CD14-positive monocyte (primary cell): ENCODE data around the gene TSPAN15. TPM values are rescaled to one million over a fixed set of nuclear protein-coding genes. Genes with fewer than 3 reads are reported as not detected.

Experiments used
- DNase-seq, 3 donors: peaks; one replicate each; pipeline ENCODE4 v3.0.0-alpha.2; 2011 to 2022
- H2AFZ ChIP-seq: 2 replicates; pipeline ENCODE4 v1.6.0; 2012; ENCODE audit warnings: mild to moderate bottlenecking, low read depth, low read length, inconsistent platforms; ENCODE audit not compliant: insufficient read depth, poor library complexity, severe bottlenecking
- H3K27ac ChIP-seq, 2 donors: 1 replicate in 1 of 2; 2 replicates in 1 of 2; pipeline ENCODE4 v1.5.1; 2012 to 2013; ENCODE audit warnings: low read length in 2 of 2, control low read depth in 1 of 2, inconsistent platforms in 1 of 2, low read depth in 1 of 2, mild to moderate bottlenecking in 1 of 2
- H3K27me3 ChIP-seq, 2 donors: one replicate each; pipeline versions ENCODE4 v1.6.0 to v1.6.1; 2011 to 2013; ENCODE audit warnings: low read length in 2 of 2; ENCODE audit not compliant: control insufficient read depth in 2 of 2, insufficient read depth in 2 of 2
- H3K36me3 ChIP-seq, 2 donors: replicated peaks in 1 of 2; 1 replicate in 1 of 2; 2 replicates in 1 of 2; pipeline versions ENCODE4 v1.5.1 to v1.6.1; 2012 to 2013; ENCODE audit warnings: low read length in 2 of 2, control low read depth in 1 of 2, inconsistent platforms in 1 of 2, mild to moderate bottlenecking in 1 of 2; ENCODE audit not compliant: insufficient read depth in 2 of 2, control insufficient read depth in 1 of 2
- H3K4me1 ChIP-seq, 2 donors: 1 replicate in 1 of 2; 2 replicates in 1 of 2; pipeline versions ENCODE4 v1.5.1 to v1.6.1; 2012 to 2013; ENCODE audit warnings: low read length in 2 of 2, control low read depth in 1 of 2, inconsistent platforms in 1 of 2, mild to moderate bottlenecking in 1 of 2, moderate library complexity in 1 of 2; ENCODE audit not compliant: insufficient read depth in 2 of 2, control insufficient read depth in 1 of 2
- H3K4me2 ChIP-seq: replicated peaks from 2 replicates; pipeline ENCODE3; 2012; ENCODE audit warnings: low read length, moderate library complexity, mild to moderate bottlenecking; ENCODE audit not compliant: poor library complexity, severe bottlenecking; ENCODE audit errors: extremely low read depth
- H3K4me3 ChIP-seq, 3 experiments: fragments of 200-600 bp in 1 of 3; sonication (generic) in 1 of 3; replicated peaks in 1 of 3; 1 replicate in 2 of 3; 2 replicates in 1 of 3; pipeline ENCODE4 v1.5.1; 2011 to 2013; ENCODE audit warnings: low read length in 3 of 3, mild to moderate bottlenecking in 3 of 3, control low read depth in 2 of 3, low read depth in 2 of 3, inconsistent platforms in 1 of 3, moderate library complexity in 1 of 3
- H3K79me2 ChIP-seq: 2 replicates; pipeline ENCODE4 v1.6.0; 2012; ENCODE audit warnings: mild to moderate bottlenecking, control low read depth, inconsistent platforms, low read length, moderate library complexity; ENCODE audit not compliant: insufficient read depth
- H3K9ac ChIP-seq: 2 replicates; pipeline ENCODE4 v1.6.0; 2017; ENCODE audit warnings: low read length, mild to moderate bottlenecking; ENCODE audit not compliant: insufficient read depth, poor library complexity, severe bottlenecking
- H3K9me3 ChIP-seq, 2 donors: replicated peaks in 1 of 2; 1 replicate in 1 of 2; 2 replicates in 1 of 2; pipeline versions ENCODE4 v1.5.1 to v1.6.1; 2012 to 2013; ENCODE audit warnings: low read length in 2 of 2, control low read depth in 1 of 2; ENCODE audit not compliant: control insufficient read depth in 1 of 2, insufficient read depth in 1 of 2
- H4K20me1 ChIP-seq: 2 replicates; pipeline ENCODE4 v1.6.0; 2012; ENCODE audit warnings: mild to moderate bottlenecking, low read length, control low read depth, moderate library complexity; ENCODE audit not compliant: insufficient read depth
- H3K27ac Mint-ChIP-seq, 7 donors: one replicate each; pipeline ENCODE4 v1.8.0; 2020; ENCODE audit warnings: mild to moderate bottlenecking in 7 of 7, mixed read lengths in 7 of 7, moderate library complexity in 6 of 7, inconsistent platforms in 2 of 7
- H3K27me3 Mint-ChIP-seq, 3 donors: one replicate each; pipeline ENCODE4 v1.8.0; 2021 to 2022; ENCODE audit warnings: low read depth in 3 of 3, mild to moderate bottlenecking in 3 of 3, mixed read lengths in 3 of 3, moderate library complexity in 3 of 3, inconsistent platforms in 1 of 3
- H3K36me3 Mint-ChIP-seq, 2 donors: one replicate each; pipeline ENCODE4 v1.8.0; 2020; ENCODE audit warnings: mixed read lengths in 2 of 2, inconsistent platforms in 1 of 2, mild to moderate bottlenecking in 1 of 2
- H3K4me1 Mint-ChIP-seq: one replicate; pipeline ENCODE4 v1.8.0; 2020; ENCODE audit warnings: mild to moderate bottlenecking, mixed read lengths
- H3K4me3 Mint-ChIP-seq, 2 donors: one replicate each; pipeline ENCODE4 v1.8.0; 2020; ENCODE audit warnings: mild to moderate bottlenecking in 2 of 2, mixed read lengths in 2 of 2, moderate library complexity in 1 of 2
- H3K9me3 Mint-ChIP-seq, 7 donors: one replicate each; pipeline ENCODE4 v1.8.0; 2020 to 2022; ENCODE audit warnings: mixed read lengths in 7 of 7, mild to moderate bottlenecking in 6 of 7, moderate library complexity in 6 of 7, inconsistent platforms in 2 of 7
- WGBS: methylation state at CpG from one replicate; pipeline ENCODE4 v1.1.5; 2013; ENCODE audit warnings: missing lambda C conversion rate; ENCODE audit not compliant: insufficient coverage; 5-methylcytosine and 5-hydroxymethylcytosine counted together
- intact Hi-C, 2 donors: fragments of 100-400 bp; cut with micrococcal nuclease; formaldehyde crosslinking; loops; one replicate each; pipeline versions ENCODE4 v1.15.0 to v1.15.1; 2023
- polyA plus RNA-seq, 3 donors: library from polyadenylated mRNA; depleted of rRNA in 1 of 3; unstranded in 2 of 3; stranded (reverse) in 1 of 3; fragments of 300-500 nt in 2 of 3; fragments of >200 nt in 1 of 3; fragmentation: Illumina TruSeq in 2 of 3; gene quantifications; 1 replicate in 2 of 3; 2 replicates in 1 of 3; pipeline ENCODE4 v1.2.3, GENCODE V29; 2012 to 2021
- TF ChIP-seq, protein P1 (sequence below): fragments of 200-600 bp; IDR thresholded peaks from one replicate; pipeline ENCODE4 v1.8.0; 2022; ENCODE audit warnings: antibody characterized with exemption, mild to moderate bottlenecking

The TSPAN15 gene
- polyA plus RNA-seq, 3 donors: 0.22 to 0.39 TPM; not detected in 1

DNA sequence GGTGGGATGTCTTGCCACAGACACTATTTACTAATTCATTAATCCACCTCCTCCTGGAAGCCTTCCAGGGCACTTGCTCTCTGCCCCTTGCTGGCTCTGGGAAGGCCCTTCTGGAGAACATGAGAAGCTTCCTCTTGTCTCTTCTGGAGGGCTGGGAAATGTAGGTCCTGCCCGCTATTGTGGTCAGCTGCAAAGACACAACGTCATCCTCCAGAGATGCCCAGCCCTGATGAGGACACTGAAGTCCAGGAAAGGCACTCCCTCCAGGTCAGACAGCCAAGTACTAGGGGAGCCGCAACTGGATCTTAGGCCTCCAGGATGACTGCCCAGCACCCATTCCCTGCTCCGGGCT lies 24.9 kb upstream of the TSPAN15 start:
- WGBS: 81% methylated on average over 3 of the region's 4 CpGs
- Mint-ChIP-seq H3K36me3 (no peaks in the 10 kb centered on the region), H3K4me3 (no peak overlapping the region)

DNA sequence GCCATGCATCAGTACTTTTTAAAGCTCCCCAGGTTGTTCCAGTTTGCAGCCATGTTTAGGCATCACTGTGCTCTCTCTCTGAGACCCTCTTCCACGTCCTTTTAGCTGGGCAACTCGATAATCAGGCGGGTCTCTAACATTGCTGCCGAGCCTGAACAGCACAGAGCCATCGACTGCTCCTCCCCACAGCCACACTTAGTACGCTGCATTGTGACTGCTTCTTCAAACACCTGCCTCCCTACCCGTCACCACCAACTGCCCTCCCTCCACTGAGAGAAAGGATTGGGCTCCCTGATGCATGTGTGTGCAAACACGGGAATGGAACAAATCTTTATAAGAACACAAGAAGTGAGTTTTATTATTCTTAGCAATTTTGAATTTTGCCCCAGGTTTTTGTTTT lies 23.1 kb upstream of the TSPAN15 start:
- Histone ChIP-seq H3K4me1 (peaks cover 5 to 6% of the 10 kb centered on the region in 2 donors), H3K79me2 (no peaks in the 10 kb centered on the region), H3K27me3 (no peaks in the 10 kb centered on the region), H3K36me3 (no peaks in the 10 kb centered on the region), H3K27ac (no peak overlapping the region), H4K20me1 (no peaks in the 10 kb centered on the region), H3K4me2 (no peak overlapping the region), H3K9ac (no peak overlapping the region), H3K4me3 (no peak overlapping the region), H2AFZ (no peak overlapping the region), H3K9me3 (no peaks in the 10 kb centered on the region)
- TF ChIP-seq, protein P1, sequence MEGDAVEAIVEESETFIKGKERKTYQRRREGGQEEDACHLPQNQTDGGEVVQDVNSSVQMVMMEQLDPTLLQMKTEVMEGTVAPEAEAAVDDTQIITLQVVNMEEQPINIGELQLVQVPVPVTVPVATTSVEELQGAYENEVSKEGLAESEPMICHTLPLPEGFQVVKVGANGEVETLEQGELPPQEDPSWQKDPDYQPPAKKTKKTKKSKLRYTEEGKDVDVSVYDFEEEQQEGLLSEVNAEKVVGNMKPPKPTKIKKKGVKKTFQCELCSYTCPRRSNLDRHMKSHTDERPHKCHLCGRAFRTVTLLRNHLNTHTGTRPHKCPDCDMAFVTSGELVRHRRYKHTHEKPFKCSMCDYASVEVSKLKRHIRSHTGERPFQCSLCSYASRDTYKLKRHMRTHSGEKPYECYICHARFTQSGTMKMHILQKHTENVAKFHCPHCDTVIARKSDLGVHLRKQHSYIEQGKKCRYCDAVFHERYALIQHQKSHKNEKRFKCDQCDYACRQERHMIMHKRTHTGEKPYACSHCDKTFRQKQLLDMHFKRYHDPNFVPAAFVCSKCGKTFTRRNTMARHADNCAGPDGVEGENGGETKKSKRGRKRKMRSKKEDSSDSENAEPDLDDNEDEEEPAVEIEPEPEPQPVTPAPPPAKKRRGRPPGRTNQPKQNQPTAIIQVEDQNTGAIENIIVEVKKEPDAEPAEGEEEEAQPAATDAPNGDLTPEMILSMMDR: no peak
- DNase-seq: no peak
- WGBS: 78% methylated on average over 4 of the region's 8 CpGs
- Mint-ChIP-seq H3K9me3 (peaks cover 0 to 3% (median 0%) of the 10 kb centered on the region in 7 donors), H3K4me3 (no peak overlapping the region), H3K36me3 (no peaks in the 10 kb centered on the region), H3K27ac (peak overlapping the region in 1 of 7 donors; percentile 6), H3K4me1 (peaks cover 10% of the 10 kb centered on the region), H3K27me3 (peaks cover 3 to 7% (median 4%) of the 10 kb centered on the region in 3 donors)
- intact Hi-C loops: loop anchor here (5.0 kb wide), 1 partner anchor 79 kb away; no protein-coding TSS in a partner anchor

More for the DNA sequence above, 24.9 kb upstream of the TSPAN15 start:
- Histone ChIP-seq H3K27ac (no peak overlapping the region), H3K36me3 (no peaks in the 10 kb centered on the region), H3K4me2 (no peak overlapping the region), H3K4me1 (peaks cover 6 to 10% of the 10 kb centered on the region in 2 donors), H3K4me3 (no peak overlapping the region), H3K27me3 (no peaks in the 10 kb centered on the region), H3K9ac (no peak overlapping the region), H4K20me1 (no peaks in the 10 kb centered on the region), H3K79me2 (no peaks in the 10 kb centered on the region), H3K9me3 (no peaks in the 10 kb centered on the region), H2AFZ (no peak overlapping the region)
- DNase-seq: no peak
- intact Hi-C loops: loop anchor here (5.0 kb wide), 1 partner anchor 81 kb away; no protein-coding TSS in a partner anchor
- Mint-ChIP-seq H3K27ac (no peak overlapping the region), H3K27me3 (peaks cover 3 to 11% (median 7%) of the 10 kb centered on the region in 3 donors), H3K9me3 (peaks cover 0 to 3% (median 0%) of the 10 kb centered on the region in 7 donors), H3K4me1 (peaks cover 17% of the 10 kb centered on the region)
- TF ChIP-seq, protein P1: no peak
